ENCODE measurements around the gene BTBD8.
A peak's percentile ranks its signal among the peaks of the same experiment; 100 is the strongest.

BTBD8 gene

GRCh38 chr1:92094090-92094489 is 13.9 kb downstream of the BTBD8 start:
- DNase-seq (ENCODE audit: low spot score), result no peak

- no peak for DNase-seq (ENCODE audit: low spot score)
Observed at GRCh38 chr1:92094595-92094994, 14.4 kb downstream of the BTBD8 start.

GRCh38 chr1:92095874-92096273 is 15.7 kb downstream of the BTBD8 start:
- DNase-seq (ENCODE audit: low spot score), result no peak

GRCh38 chr1:92096317-92096716 is 16.2 kb downstream of the BTBD8 start:
- no peak for DNase-seq (ENCODE audit: low spot score)

DNA sequence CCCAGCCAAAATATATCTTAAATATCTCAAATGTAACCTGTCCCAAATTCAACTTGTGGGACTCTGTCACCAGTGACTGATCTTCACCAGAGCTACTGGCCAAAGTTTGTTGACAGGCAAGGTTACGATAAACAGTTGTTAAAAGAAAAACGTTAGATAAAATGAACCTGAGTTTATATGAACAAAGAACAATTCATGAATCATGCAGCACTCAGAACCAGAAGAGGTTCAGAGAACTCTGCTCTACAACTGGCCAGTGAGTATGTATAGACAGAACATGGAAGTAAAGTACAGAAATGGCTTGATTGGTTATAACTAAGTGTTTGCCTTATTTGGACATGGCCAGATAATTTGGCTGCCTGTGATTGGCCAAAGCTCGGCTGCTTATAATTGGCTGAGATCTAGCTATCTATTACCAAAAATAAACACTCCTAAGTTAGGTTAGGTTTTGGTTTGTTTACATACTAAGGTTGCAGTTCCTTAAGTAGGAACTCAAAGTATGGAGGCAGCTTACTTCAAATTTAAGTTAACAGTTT is 25.5 kb downstream of the BTBD8 start:
- no peak for DNase-seq (ENCODE audit: low spot score)

DNA sequence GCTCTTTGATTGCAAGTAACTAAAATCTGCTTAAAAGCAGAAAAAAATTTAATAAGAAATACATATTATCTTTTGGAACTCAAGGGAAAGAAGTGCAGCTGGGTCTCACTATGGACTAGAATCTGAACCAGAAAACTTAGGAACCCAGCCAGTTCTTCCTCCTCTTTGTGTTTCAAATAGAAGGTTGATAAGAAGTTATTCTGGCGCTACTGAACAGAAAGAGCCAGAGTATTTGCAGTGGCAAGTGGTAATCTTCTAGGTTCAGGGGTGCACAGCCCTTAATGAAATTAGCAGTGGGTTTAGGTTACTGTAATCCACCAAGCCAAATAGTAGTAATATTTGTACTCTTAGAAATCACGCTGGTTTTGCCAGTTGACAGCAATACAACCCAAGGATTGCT is 28.5 kb downstream of the BTBD8 start:
- DNase-seq (ENCODE audit: low spot score), result no peak

GRCh38 chr1:92117526-92117925 is 37.4 kb downstream of the BTBD8 start:
- no peak for DNase-seq (ENCODE audit: low spot score)

GRCh38 chr1:92118826-92119225 is 38.7 kb downstream of the BTBD8 start:
- no peak for DNase-seq (ENCODE audit: low spot score)

DNA sequence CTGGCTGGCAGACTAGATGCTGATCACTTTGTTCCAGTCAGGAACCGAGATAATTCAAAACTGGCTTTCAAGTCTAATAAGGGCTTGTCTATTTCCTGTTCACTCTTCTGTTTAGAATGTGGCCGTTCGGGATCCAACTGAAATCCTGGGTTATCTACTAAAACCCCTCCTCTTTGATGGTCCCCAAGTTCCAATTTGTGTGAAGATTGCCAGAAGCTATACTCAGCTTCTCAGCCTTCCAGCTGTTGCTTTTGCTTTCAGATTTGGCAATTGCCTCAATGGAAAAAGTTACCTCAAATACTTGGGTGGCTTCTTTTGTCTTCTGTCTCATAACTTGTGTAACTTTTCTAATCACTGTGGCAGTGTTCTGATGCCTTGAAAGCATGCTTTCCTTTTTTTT is 43.7 kb downstream of the BTBD8 start:
- no peak for DNase-seq (ENCODE audit: low spot score)

GRCh38 chr1:92125204-92125603 is 45.1 kb downstream of the BTBD8 start:
- no peak for DNase-seq (ENCODE audit: low spot score)

- no peak for DNase-seq (ENCODE audit: low spot score)
Observed at GRCh38 chr1:92126088-92126487, 45.9 kb downstream of the BTBD8 start.

DNA sequence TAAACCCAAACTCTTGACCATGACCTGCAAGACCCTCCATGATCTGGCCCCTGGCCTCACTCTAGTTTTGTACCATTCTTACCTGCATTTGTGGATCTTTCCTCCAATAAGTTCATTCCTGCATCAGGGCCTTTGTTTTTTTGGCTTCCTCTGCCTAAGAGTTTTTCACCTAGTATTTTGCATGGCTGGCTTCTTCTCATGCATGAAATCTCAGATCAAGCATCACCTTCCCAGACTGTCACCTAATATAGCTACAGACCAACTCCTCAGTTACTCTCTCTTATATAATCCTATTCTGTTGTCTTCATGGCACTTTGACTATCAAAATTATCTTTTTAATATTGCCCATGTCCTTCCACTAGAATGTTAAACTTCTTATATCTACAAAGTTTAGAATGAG is 54.2 kb downstream of the BTBD8 start:
- DNase-seq (ENCODE audit: low spot score), result no peak

DNA sequence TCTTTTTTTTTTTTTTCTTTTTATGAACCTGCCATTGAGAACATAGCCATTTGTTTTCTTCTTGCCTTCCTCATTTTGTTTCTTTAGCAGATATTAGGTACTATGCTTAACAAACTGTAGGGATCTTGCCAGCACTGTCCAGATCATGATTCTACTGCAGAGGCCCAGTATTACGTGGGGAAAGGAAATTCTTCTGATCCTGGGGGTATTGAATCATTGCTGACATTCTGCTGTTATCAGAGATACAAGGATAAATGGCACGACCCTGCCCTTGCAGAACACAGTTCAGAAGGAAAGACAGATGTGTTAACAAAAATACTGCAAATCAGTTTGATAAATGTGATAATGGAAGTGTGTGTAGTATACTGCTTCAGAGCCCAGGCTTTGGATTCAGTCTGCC is 56.2 kb downstream of the BTBD8 start:
- DNase-seq (ENCODE audit: low spot score), result no peak

DNA sequence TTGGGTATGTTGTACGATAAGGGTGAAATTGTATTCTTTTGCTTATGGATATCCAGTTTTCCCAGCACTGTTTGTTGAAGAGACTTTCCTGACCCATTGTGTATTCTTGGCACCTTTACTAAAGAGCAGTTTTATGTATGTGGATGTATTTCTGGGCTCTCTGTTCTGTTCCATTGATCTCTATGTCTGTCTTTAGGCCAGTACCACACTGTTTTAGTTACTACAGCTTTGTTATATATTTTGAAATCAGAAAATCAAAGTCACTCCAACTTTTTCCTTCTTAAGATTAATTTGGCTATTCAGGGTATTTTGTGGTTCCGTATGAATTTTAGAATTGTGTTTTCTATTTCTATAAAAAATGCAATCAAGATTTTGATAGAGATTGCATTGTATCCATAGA is 74.8 kb downstream of the BTBD8 start:
- no peak for DNase-seq (ENCODE audit: low spot score)

GRCh38 chr1:92159593-92159992 is 79.4 kb downstream of the BTBD8 start:
- no peak for DNase-seq (ENCODE audit: low spot score)

DNA sequence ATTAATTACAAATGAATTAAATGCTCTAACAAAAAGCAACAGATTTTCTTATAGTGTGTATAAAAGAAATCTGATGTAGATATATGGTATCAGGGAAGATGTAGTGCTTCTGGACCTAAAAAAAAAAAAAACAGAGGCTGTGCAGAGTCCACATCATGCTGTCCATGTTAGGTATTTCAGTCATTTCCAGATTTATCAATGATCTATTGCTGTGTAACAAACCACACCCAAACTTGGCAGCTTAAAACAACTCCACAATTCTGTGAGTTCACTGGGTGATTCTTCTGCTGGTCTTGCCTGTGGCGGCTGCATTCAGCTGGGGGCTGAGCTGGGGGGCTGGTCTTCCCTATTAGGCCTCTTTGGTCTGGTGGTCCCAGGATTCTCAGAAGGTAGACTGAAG is 85.2 kb downstream of the BTBD8 start:
- DNase-seq (ENCODE audit: low spot score), result no peak

DNA sequence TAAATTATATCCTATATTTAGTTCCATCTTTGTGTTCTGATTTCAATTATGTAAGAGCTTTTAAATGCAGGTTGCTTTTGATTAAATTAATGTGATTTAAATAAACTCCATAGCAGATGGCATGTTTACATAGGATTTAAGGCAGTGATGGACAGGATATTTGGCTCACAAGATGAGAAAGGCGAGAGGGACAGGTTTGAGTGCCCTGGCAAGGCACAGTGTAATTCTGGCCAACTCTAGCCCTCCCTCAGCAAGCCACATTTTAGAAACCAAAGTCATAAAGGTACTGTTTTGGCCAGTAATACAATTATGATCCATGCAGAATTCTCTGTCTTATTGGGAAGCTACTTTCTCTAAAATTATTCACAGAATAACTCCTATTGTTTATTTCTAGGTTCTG is 87.0 kb downstream of the BTBD8 start:
- no peak for DNase-seq (ENCODE audit: low spot score)

- DNase-seq (ENCODE audit: low spot score), result peak; percentile 68
Observed at GRCh38 chr1:92168657-92169056, 88.5 kb downstream of the BTBD8 start.

DNA sequence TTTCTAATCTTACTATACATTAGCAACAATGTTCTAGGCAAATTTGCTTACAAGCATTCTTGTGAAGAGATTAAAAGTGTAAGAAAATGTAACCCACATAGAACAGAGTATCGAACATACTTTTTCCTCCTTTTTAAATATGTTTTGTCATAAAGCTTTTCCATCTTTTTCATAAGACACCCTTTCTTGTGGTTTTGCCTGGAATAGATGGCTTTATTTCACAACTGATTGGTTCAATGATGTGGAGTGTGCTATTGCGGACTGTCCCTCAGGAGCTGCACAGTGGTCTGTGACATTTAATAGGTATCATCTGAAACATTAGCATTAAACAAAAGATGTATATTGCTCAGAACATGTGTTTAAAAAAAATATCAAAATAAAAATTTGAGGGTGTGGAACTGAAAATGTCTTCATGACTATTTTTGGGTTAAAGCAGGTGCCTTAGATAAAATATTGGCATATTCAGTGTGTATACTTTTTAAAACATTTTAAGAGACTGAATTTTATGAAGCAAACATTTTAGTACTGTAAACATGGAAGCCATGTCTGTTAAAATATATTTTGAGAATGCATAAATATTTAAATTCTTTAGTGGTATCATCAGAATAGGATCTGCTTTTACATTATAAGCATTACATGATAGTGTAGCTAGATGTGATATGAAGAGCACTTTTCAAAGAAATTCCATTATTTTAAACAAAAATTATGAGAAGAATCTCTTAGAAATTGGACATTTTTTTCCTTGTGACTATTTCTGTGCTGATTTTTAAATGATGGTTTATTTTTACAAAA is 89.3 kb downstream of the BTBD8 start:
- no peak for DNase-seq (ENCODE audit: low spot score)

GRCh38 chr1:92184632-92185031 is 104.5 kb downstream of the BTBD8 start:
- no peak for DNase-seq (ENCODE audit: low spot score)

GRCh38 chr1:92186081-92186480 is 105.9 kb downstream of the BTBD8 start:
- no peak for DNase-seq (ENCODE audit: low spot score)

GRCh38 chr1:92188436-92189255 is 108.5 kb downstream of the BTBD8 start:
- DNase-seq (ENCODE audit: low spot score), result no peak

DNA sequence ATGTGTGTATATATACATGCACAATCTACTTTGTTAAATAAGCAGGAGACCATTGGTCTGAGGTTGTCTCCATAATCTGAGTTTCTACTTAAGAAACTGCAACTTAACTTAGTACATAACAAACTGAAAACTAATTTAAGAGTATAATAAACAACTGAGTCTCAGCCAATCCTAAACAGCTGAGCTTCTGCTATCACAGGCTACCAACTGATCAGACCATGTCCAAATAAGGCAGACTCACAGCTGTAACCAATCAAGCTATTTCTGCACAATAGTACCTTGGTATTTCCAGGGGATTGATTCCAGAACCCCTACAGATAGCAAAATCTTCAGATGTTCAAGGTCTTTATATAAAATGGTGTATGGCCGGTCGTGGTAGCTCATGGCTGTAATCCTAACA is 111.6 kb downstream of the BTBD8 start:
- no peak for DNase-seq (ENCODE audit: low spot score)

Data from D341Med (cell line).